GM19328 (cell line): ENCODE results near the gene CPNE4.

Experiments used
- ATAC-seq: cut with Tn5 transposase; IDR thresholded peaks from one replicate; pipeline ENCODE4 v1.9.1; 2021; ENCODE audit warnings: mild to moderate bottlenecking, moderate library complexity; ENCODE audit not compliant: unreplicated experiment

Gene CPNE4

GRCh38 chr3:131708241-131708640, 326.6 kb downstream of the CPNE4 start:
- no peak for ATAC-seq

GRCh38 chr3:131705558-131706051, 329.2 kb downstream of the CPNE4 start:
- ATAC-seq: peak; percentile 63

- ATAC-seq: no peak
These were observed 329.7 kb downstream of the CPNE4 start for GRCh38 chr3:131705099-131705498.

- ATAC-seq: no peak
These were observed 330.7 kb downstream of the CPNE4 start for GRCh38 chr3:131704098-131704497.

GRCh38 chr3:131702146-131702545, 332.7 kb downstream of the CPNE4 start:
- no peak for ATAC-seq

- ATAC-seq: no peak
These were observed 333.6 kb downstream of the CPNE4 start for GRCh38 chr3:131701153-131701770.

GRCh38 chr3:131699001-131699400, 335.8 kb downstream of the CPNE4 start:
- ATAC-seq: no peak

- ATAC-seq: no peak
These were observed 340.4 kb downstream of the CPNE4 start for GRCh38 chr3:131694376-131694775.

GRCh38 chr3:131692356-131692755, 342.5 kb downstream of the CPNE4 start:
- no peak for ATAC-seq

- no peak for ATAC-seq
These were observed 344.0 kb downstream of the CPNE4 start for GRCh38 chr3:131690800-131691199.

GRCh38 chr3:131688370-131688769, 346.4 kb downstream of the CPNE4 start:
- ATAC-seq: no peak

GRCh38 chr3:131669600-131669999, 365.2 kb downstream of the CPNE4 start:
- ATAC-seq: no peak

- ATAC-seq: no peak
These were observed 376.0 kb downstream of the CPNE4 start for GRCh38 chr3:131658771-131659170.

GRCh38 chr3:131658115-131658514, 376.7 kb downstream of the CPNE4 start:
- ATAC-seq: no peak

- ATAC-seq: no peak
These were observed 379.6 kb downstream of the CPNE4 start for GRCh38 chr3:131655070-131655690.

- ATAC-seq: no peak
These were observed 389.2 kb downstream of the CPNE4 start for GRCh38 chr3:131645638-131646037.

GRCh38 chr3:131636266-131636775, 398.5 kb downstream of the CPNE4 start:
- ATAC-seq: no peak

- no peak for ATAC-seq
These were observed 404.0 kb downstream of the CPNE4 start for GRCh38 chr3:131630807-131631206.

- ATAC-seq: peak; percentile 87
These were observed 404.7 kb downstream of the CPNE4 start for GRCh38 chr3:131630097-131630496.

- ATAC-seq: no peak
These were observed 411.4 kb downstream of the CPNE4 start for GRCh38 chr3:131623431-131623830.

- no peak for ATAC-seq
These were observed 412.1 kb downstream of the CPNE4 start for GRCh38 chr3:131622726-131623125.

GRCh38 chr3:131620977-131621376, 413.8 kb downstream of the CPNE4 start:
- no peak for ATAC-seq
